ENCODE measurements around the gene ATP6V0A1. TPM values are rescaled to one million over a fixed set of nuclear protein-coding genes. Genes with fewer than 3 reads are reported as not detected.
A peak's percentile ranks its signal among the peaks of the same experiment; 100 is the strongest.
"Not testable (repeated sequence)": the region's sequence is repeated elsewhere in the genome, so short reads cannot be mapped to it uniquely, and the experiment has no call there.

ATP6V0A1 gene
- total RNA-seq, 1 experiment from 2014 or later = 0.07 TPM

- no peaks in the 10 kb centered on the region for H3K27me3 ChIP-seq (ENCODE audit: low read length)
- peak overlapping the region; percentile 97 for H3K4me2 ChIP-seq (ENCODE audit: low read length)
- H3K4me3 ChIP-seq (ENCODE audit: low read length) = peak overlapping the region; percentile 89
- H3K9me3 ChIP-seq (ENCODE audit: low read length) = no peaks in the 10 kb centered on the region
- peak; percentile 32 for DNase-seq
- TF ChIP-seq EZH2 (IDR thresholded peaks at IDR 0.05; ENCODE audit: low read length, unreplicated experiment) (no peak), EZH2phosphoT487 (IDR thresholded peaks at IDR 0.05; ENCODE audit: borderline replicate concordance, low read length) (no peak)
- H3K9me2 ChIP-seq (replicated peaks; ENCODE audit: low read length) = no peaks in the 10 kb centered on the region
- H2AFZ ChIP-seq (ENCODE audit: low read length) = peak overlapping the region; percentile 91
- H3K36me3 ChIP-seq (ENCODE audit: low read depth, low read length) = no peaks in the 10 kb centered on the region
- H3F3A ChIP-seq (ENCODE audit: low read length, unreplicated experiment) = no peaks in the 10 kb centered on the region
- POLR2A ChIA-PET (ENCODE audit: unreplicated experiment) = no interaction called here
- intact Hi-C loops (cut with micrococcal nuclease) = no loop called here
- peak; percentile 52 for ATAC-seq
- no TSS peak for BruUV-seq (replicated peaks)
- peaks cover 24% of the 10 kb centered on the region for H3K79me2 ChIP-seq (ENCODE audit: low read length)
- H3K4me1 ChIP-seq (ENCODE audit: insufficient read depth, low read length) = peaks cover 4% of the 10 kb centered on the region; the same call in 1 of the 2 replicates
- CTCF ChIA-PET = no interaction called here
- H3K27ac ChIP-seq (ENCODE audit: low read length) = no peak overlapping the region
- peak overlapping the region; percentile 86 for H3K9ac ChIP-seq (ENCODE audit: low read length)
- H4K20me1 ChIP-seq (ENCODE audit: low read length) = no peaks in the 10 kb centered on the region
Observed at GRCh38 chr17:42553866-42554249, 95.2 kb downstream of the ATP6V0A1 start.

- ChIA-PET POLR2A (ENCODE audit: unreplicated experiment) (interaction anchor here (0.5 to 0.6 kb wide), 2 partner anchors 18 to 22 kb away, joined by 4 to 26 read pairs; partner anchors contain the start of gene NAGLU), CTCF (no interaction called here)
- H3K27me3 ChIP-seq (ENCODE audit: low read length) = no peaks in the 10 kb centered on the region
- no peaks in the 10 kb centered on the region for H3K9me3 ChIP-seq (ENCODE audit: low read length)
- TF ChIP-seq EZH2phosphoT487 (IDR thresholded peaks at IDR 0.05; ENCODE audit: borderline replicate concordance, low read length) (no peak), EZH2 (IDR thresholded peaks at IDR 0.05; ENCODE audit: low read length, unreplicated experiment) (no peak), CTCF (conservative IDR thresholded peaks at IDR 0.05; ENCODE audit: low read depth, low read length) (no peak)
- peak overlapping the region; percentile 3; the same call in 1 of the 2 replicates for H3K27ac ChIP-seq (ENCODE audit: low read length)
- H3K4me2 ChIP-seq (ENCODE audit: low read length) = peak overlapping the region; percentile 97
- peak overlapping the region; percentile 91 for H2AFZ ChIP-seq (ENCODE audit: low read length)
- no peaks in the 10 kb centered on the region for H4K20me1 ChIP-seq (ENCODE audit: low read length)
- peak overlapping the region; percentile 86 for H3K9ac ChIP-seq (ENCODE audit: low read length)
- H3K9me2 ChIP-seq (replicated peaks; ENCODE audit: low read length) = no peaks in the 10 kb centered on the region
- H3K4me3 ChIP-seq (ENCODE audit: low read length) = peak overlapping the region; percentile 89
- TSS peak; percentile 49 for BruUV-seq (replicated peaks)
- H3K79me2 ChIP-seq (ENCODE audit: low read length) = peaks cover 24% of the 10 kb centered on the region
- intact Hi-C loops (cut with micrococcal nuclease) = no loop called here
- ATAC-seq = peak; percentile 91
- H3F3A ChIP-seq (ENCODE audit: low read length, unreplicated experiment) = no peaks in the 10 kb centered on the region
- H3K36me3 ChIP-seq (ENCODE audit: low read depth, low read length) = no peaks in the 10 kb centered on the region
- 0 out of 2 replicates have a peak, but pooled peaks cover 4% of the 10 kb centered on the region for H3K4me1 ChIP-seq (ENCODE audit: insufficient read depth, low read length)
- peak; percentile 63 for DNase-seq
Observed at GRCh38 chr17:42554250-42555121, 95.8 kb downstream of the ATP6V0A1 start.

- intact Hi-C loops (cut with micrococcal nuclease) = no loop called here
- ATAC-seq (no peak), DNase-seq (no peak)
- 0 out of 2 replicates have a peak, but pooled peaks cover 4% of the 10 kb centered on the region for H3K4me1 ChIP-seq (ENCODE audit: insufficient read depth, low read length)
- H3K36me3 ChIP-seq (ENCODE audit: low read depth, low read length) = no peaks in the 10 kb centered on the region
- ChIA-PET CTCF (no interaction called here), POLR2A (ENCODE audit: unreplicated experiment) (interaction anchor here (0.5 to 0.6 kb wide), 2 partner anchors 19 to 23 kb away, joined by 4 to 26 read pairs; partner anchors contain the start of gene NAGLU)
- peak overlapping the region; percentile 89 for H3K4me3 ChIP-seq (ENCODE audit: low read length)
- H3K27me3 ChIP-seq (ENCODE audit: low read length) = no peaks in the 10 kb centered on the region
- peak overlapping the region; percentile 3; the same call in 1 of the 2 replicates for H3K27ac ChIP-seq (ENCODE audit: low read length)
- peak overlapping the region; percentile 97 for H3K4me2 ChIP-seq (ENCODE audit: low read length)
- H3K9me2 ChIP-seq (replicated peaks; ENCODE audit: low read length) = no peaks in the 10 kb centered on the region
- TF ChIP-seq EZH2 (IDR thresholded peaks at IDR 0.05; ENCODE audit: low read length, unreplicated experiment) (no peak), EZH2phosphoT487 (IDR thresholded peaks at IDR 0.05; ENCODE audit: borderline replicate concordance, low read length) (no peak), CTCF (conservative IDR thresholded peaks at IDR 0.05; ENCODE audit: low read depth, low read length) (no peak)
- peaks cover 24% of the 10 kb centered on the region for H3K79me2 ChIP-seq (ENCODE audit: low read length)
- H4K20me1 ChIP-seq (ENCODE audit: low read length) = no peaks in the 10 kb centered on the region
- BruUV-seq (replicated peaks) = TSS peak; percentile 89
- peak overlapping the region; percentile 86 for H3K9ac ChIP-seq (ENCODE audit: low read length)
- H3F3A ChIP-seq (ENCODE audit: low read length, unreplicated experiment) = no peaks in the 10 kb centered on the region
- H2AFZ ChIP-seq (ENCODE audit: low read length) = peak overlapping the region; percentile 91
- H3K9me3 ChIP-seq (ENCODE audit: low read length) = no peaks in the 10 kb centered on the region
Observed at GRCh38 chr17:42555122-42555622, 96.5 kb downstream of the ATP6V0A1 start.

GRCh38 chr17:42555961-42556617, 97.4 kb downstream of the ATP6V0A1 start:
- H3F3A ChIP-seq (ENCODE audit: low read length, unreplicated experiment); BruUV-seq (replicated peaks); H3K9me3 ChIP-seq (ENCODE audit: low read length); H3K4me2 ChIP-seq (ENCODE audit: low read length); H3K27ac ChIP-seq (ENCODE audit: low read length); CTCF ChIA-PET; H3K9me2 ChIP-seq (replicated peaks; ENCODE audit: low read length); H2AFZ ChIP-seq (ENCODE audit: low read length); intact Hi-C loops (cut with micrococcal nuclease); ATAC-seq; H3K4me3 ChIP-seq (ENCODE audit: low read length); POLR2A ChIA-PET (ENCODE audit: unreplicated experiment); H3K27me3 ChIP-seq (ENCODE audit: low read length); H3K4me1 ChIP-seq (ENCODE audit: insufficient read depth, low read length); DNase-seq; H3K9ac ChIP-seq (ENCODE audit: low read length); H4K20me1 ChIP-seq (ENCODE audit: low read length); H3K36me3 ChIP-seq (ENCODE audit: low read depth, low read length): not testable (repeated sequence)
- H3K79me2 ChIP-seq (ENCODE audit: low read length) = peaks cover 24% of the 10 kb centered on the region

All from PC-3 (cell line).